A673 (cell line): ENCODE results near the gene OPRPN.

Source experiments
- CTCF ChIP-seq: fragments of 300-800, 200-600 bp; sonication (generic); conservative IDR thresholded peaks from 2 replicates; pipeline ENCODE4 v1.5.1; 2017; ENCODE audit warnings: low read depth, mild to moderate bottlenecking, antibody characterized with exemption, low read length, moderate library complexity, mixed read lengths
- EZH2 ChIP-seq: fragments of 200-600 bp; sonication (generic); IDR thresholded peaks from 2 replicates; pipeline ENCODE4 v1.6.1; 2017; ENCODE audit warnings: borderline replicate concordance, low read depth, mild to moderate bottlenecking, mixed read lengths, antibody characterized with exemption, low read length; ENCODE audit not compliant: poor library complexity, severe bottlenecking

GRCh38 chr4:70364002-70364401 lies 33.7 kb upstream of the OPRPN start:
- TF ChIP-seq CTCF, result no peak
- TF ChIP-seq EZH2, result no peak
